Mononuclear cell (primary cell): ENCODE results near the gene PRKRIP1. TPM values are rescaled to one million over a fixed set of nuclear protein-coding genes. Genes with fewer than 3 reads are reported as not detected.
"Not testable (repeated sequence)": the region's sequence is repeated elsewhere in the genome, so short reads cannot be mapped to it uniquely, and the experiment has no call there.

Experiments
- H3K27me3 ChIP-seq: 2 replicates; pipeline ENCODE4 v1.6.0; 2011; ENCODE audit warnings: low read length, control low read depth; ENCODE audit not compliant: insufficient read depth
- H3K4me1 ChIP-seq: 2 replicates; pipeline ENCODE4 v1.5.1; 2011; ENCODE audit warnings: mild to moderate bottlenecking, low read length, control low read depth; ENCODE audit not compliant: insufficient read depth
- H3K4me3 ChIP-seq: 2 replicates; pipeline ENCODE4 v1.5.1; 2011; ENCODE audit warnings: mild to moderate bottlenecking, low read length, moderate library complexity
- H3K9me3 ChIP-seq: 2 replicates; pipeline ENCODE4 v1.5.1; 2011; ENCODE audit warnings: low read depth, mild to moderate bottlenecking, control low read depth, low read length
- total RNA-seq: library from RNA; depleted of rRNA; stranded (reverse); fragments of >200 nt; gene quantifications from one replicate; pipeline ENCODE4 v1.2.3, GENCODE V29; 2012

The PRKRIP1 gene
- 30.7 TPM for total RNA-seq

DNA sequence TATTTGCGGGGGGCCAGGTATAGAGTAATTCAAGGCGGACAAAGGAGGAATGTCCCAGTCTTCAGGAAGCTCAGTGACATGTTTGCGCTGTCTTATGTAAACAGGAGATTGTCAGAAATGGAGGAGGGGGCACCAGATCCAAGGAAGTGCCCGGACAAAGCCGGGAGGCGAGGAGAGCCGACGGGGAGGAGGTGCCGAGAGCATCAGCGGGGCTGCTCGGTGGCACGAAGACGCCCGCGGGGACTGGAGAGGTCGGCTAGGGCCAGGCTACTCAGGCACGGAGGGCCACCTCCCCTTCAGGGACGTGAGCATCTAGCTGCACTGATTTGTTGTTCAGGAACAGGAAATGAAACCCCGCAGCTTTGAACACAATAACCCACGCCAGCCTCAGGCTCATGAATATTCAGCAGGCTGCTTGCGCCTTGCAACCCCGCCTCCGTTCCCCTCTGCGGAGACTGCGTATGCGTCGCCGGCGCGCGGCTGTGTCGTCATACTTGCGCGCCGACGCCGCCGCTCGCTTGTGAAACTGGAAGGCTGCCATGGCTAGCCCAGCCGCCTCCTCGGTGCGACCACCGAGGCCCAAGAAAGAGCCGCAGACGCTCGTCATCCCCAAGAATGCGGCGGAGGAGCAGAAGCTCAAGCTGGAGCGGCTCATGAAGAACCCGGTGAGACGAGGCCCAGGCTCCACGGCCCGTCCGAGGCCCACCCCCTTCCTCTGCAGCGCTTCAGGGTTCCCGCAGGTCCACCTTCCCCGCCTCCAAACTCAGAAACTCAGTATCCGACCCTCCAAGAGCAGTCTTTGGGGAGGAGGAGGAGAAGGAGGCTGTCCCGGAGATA is at the start of gene PRKRIP1:
PRKRIP1 (plus strand) TSS at position 491 of the 837 bp plus-strand sequence; CDS start at position 540, 49 bp downstream.
- Histone ChIP-seq H3K9me3 (no peaks in the 10 kb centered on the region), H3K4me3 (peak within 1 kb of the TSS; percentile 93), H3K4me1 (peaks cover 22% of the 10 kb centered on the region), H3K27me3 (no peaks in the 10 kb centered on the region)

GRCh38 chr7:102346983-102347382 is 49.2 kb upstream of the PRKRIP1 start:
- not testable (repeated sequence) for H3K4me1 ChIP-seq, H3K9me3 ChIP-seq, H3K27me3 ChIP-seq, H3K4me3 ChIP-seq

DNA sequence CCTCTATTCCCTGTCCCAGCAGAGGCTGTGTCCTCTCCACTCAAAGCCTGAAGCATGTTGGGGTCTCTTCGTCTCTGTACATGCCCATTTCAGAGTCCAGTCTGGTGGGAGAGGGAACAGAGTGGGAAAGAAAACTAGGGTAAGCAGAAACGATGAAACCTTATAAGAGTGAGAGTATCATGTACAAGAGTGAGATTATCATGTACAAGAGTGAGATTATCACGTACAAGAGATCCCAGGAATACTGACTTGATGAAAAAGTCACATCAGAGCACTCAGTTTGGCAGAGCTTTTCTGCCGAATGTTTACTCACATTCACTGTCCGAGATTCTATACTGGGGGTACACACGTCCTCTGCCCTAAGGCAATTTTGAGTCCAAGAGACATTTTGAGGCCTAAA is 39.8 kb upstream of the PRKRIP1 start, which contains the start of gene SPDYE6:
SPDYE6 (minus strand) TSS at position 101 of the 400 bp plus-strand sequence. CDS start 421 bp downstream, outside the sequence.
- not testable (repeated sequence) for H3K27me3 ChIP-seq, H3K9me3 ChIP-seq, H3K4me1 ChIP-seq, H3K4me3 ChIP-seq

DNA sequence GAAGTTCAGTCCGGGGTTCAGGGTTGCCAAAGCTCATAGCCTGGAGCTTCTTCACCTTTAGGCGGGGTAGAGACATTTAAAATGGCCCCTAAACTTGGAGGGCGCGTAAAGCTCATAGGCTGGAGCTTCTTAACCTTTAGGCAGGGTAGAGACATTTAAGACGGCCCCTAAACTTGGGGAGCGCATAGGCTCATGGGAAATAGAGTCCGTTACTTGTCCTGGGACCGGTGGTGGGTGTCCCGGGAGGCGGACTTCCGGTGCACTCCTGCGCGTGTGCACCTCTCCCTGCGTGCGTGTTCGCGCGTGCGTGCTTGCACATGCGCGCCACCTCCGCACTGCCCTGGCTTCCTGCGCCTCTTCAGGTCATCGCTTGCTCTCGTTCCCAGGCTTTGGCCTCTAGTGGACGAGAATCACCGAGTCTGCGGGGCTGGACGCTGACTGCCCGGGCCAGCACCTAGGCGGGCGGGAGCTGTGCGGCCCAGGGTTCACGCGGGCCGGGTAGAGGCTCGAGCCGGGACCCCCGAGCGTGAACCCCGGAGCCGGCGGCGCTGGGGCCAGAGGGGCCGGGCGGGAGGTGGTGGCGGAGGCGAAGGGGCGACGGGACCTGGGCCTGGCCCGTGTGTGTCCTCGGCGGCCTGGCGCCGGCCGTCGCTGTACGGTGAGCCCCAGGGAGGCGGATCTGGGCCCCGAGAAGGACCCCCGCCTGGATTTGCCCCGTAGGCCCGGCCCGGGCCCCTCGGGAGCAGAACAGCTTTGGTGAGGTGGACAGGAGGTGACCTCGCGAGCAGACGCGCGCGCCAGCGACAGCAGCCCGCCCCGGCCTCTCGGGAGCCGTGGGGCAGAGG is 32.4 kb upstream of the PRKRIP1 start:
- not testable (repeated sequence) for H3K9me3 ChIP-seq, H3K27me3 ChIP-seq, H3K4me1 ChIP-seq
- H3K4me3 ChIP-seq = peak overlapping the region; percentile 58

GRCh38 chr7:102364394-102364886 is 31.7 kb upstream of the PRKRIP1 start:
- H3K4me3 ChIP-seq = peak overlapping the region; percentile 58
- not testable (repeated sequence) for H3K4me1 ChIP-seq, H3K9me3 ChIP-seq, H3K27me3 ChIP-seq

DNA sequence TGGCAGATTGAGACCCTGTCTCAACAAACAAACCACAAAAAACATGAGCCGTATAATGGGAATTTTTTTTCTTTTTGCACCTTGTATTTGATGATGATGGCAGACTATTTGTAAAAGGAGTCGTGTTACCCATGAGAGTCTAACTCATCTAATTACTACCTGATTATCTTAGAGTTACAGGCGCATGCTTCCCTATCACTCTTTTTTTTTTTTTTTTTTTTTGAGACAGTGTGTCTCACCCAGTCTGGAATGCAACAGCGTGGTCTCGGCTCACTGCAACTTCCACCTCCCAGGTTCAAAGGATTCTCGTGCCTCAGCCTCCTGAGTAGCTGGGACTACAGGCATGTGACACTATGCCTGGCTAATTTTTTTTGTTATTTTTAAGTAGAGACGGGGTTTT is 30.8 kb upstream of the PRKRIP1 start:
- not testable (repeated sequence) for H3K4me3 ChIP-seq, H3K27me3 ChIP-seq, H3K9me3 ChIP-seq, H3K4me1 ChIP-seq

- not testable (repeated sequence) for H3K27me3 ChIP-seq, H3K4me3 ChIP-seq, H3K9me3 ChIP-seq, H3K4me1 ChIP-seq
These were observed 26.1 kb upstream of the PRKRIP1 start for GRCh38 chr7:102370038-102370437.

DNA sequence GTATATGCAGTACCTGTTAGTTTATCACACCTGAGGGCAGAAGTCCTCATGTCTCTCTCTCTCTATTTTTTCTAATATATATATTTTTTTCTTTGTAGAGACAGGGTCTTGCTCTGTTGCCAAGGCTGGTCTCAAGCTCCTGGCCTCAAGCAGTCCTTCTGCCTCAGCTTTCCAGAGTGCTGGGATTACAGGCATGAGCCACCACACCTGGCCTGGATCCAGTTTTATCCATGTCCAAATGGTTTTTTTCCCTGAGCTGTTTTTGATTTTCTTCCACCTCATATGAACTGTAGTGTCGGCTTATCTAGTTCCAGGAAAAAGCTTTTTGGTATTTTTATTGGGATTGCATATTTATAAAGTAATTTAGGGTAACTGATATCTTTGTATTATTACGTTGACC is 23.4 kb upstream of the PRKRIP1 start:
- H3K27me3 ChIP-seq, H3K4me1 ChIP-seq, H3K9me3 ChIP-seq, H3K4me3 ChIP-seq: not testable (repeated sequence)

- no peaks in the 10 kb centered on the region for H3K4me1 ChIP-seq
- no peaks in the 10 kb centered on the region for H3K27me3 ChIP-seq
- no peak overlapping the region for H3K4me3 ChIP-seq
- H3K9me3 ChIP-seq = no peaks in the 10 kb centered on the region
These were observed 19.1 kb upstream of the PRKRIP1 start for GRCh38 chr7:102376964-102377466.

GRCh38 chr7:102380837-102381236 is 15.3 kb upstream of the PRKRIP1 start:
- H3K9me3 ChIP-seq, H3K4me1 ChIP-seq, H3K4me3 ChIP-seq, H3K27me3 ChIP-seq: not testable (repeated sequence)

DNA sequence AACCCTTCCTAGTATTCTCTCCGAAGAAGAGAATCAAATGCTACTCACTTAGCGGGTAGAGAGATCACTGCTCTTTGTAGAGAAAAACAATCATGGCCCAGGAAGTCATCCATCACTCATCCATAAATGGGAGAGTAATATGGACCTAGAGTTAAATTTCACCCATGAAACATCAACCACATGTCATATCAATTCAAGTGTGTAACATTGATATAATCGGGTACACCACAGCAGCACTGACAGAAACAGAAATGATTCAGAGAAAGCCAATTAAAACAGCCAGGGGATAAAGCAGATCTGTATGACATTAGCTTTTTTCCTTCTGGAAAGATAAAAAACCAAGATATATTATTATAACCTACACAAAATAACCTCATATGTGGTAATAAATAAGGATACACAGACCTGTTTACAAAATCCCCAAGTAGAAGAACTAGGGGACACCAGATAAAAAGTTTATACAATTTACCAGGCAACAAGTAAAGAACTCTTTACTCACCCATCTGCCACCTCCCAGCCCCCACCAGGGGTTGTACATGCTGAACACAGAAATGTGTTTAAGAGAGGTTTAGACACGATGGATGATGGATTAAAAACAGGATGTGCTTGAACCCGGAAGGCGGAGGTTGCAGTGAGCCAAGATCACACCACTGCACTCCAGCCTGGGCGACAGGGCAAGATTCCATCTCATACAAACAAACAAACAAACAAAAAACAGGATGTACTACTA is 14.3 kb upstream of the PRKRIP1 start:
- not testable (repeated sequence) for H3K4me1 ChIP-seq, H3K4me3 ChIP-seq, H3K9me3 ChIP-seq, H3K27me3 ChIP-seq

DNA sequence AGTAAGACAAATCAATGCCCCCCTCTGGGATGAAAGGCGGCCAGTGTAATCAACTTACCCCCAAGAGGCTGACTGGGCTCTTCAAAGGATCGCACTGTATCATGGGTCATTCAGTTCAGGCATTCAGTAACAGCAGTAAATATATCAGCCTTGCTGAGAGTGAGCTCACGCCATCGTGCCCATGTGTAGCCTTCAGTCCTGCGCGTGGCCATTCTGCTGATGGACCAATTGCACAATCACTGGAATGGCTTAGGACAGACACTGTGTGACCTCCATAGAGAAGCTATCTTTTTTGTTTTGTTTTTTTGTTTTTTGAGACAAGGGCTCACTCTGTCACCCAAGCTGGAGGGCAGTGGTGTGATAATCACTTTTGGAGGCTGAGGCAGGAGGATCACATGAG is 9.1 kb upstream of the PRKRIP1 start:
- Histone ChIP-seq H3K4me1 (no peaks in the 10 kb centered on the region), H3K4me3 (no peak overlapping the region), H3K27me3 (no peaks in the 10 kb centered on the region), H3K9me3 (no peaks in the 10 kb centered on the region)

DNA sequence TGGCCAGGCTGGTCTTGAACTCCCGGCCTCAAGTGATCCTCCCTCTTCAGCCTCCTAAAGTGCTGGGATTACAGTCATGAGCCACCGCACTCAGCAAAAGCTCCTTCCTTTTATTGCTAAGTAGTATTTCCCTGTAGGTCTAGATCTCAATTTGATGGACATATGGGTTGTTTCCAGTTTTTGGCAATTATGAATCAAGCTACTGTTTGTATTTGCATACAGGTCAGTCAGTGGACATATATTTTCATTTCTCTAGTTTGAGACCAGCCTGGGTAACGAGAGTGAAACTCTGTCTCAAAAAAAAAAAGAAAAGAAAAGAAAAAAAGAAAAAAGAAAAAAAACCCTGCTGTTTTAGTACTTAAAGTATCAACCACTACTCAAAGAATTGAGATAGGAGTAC is 6.4 kb upstream of the PRKRIP1 start:
- Histone ChIP-seq H3K4me1 (no peaks in the 10 kb centered on the region), H3K9me3 (no peaks in the 10 kb centered on the region), H3K27me3 (no peaks in the 10 kb centered on the region), H3K4me3 (no peak overlapping the region)

DNA sequence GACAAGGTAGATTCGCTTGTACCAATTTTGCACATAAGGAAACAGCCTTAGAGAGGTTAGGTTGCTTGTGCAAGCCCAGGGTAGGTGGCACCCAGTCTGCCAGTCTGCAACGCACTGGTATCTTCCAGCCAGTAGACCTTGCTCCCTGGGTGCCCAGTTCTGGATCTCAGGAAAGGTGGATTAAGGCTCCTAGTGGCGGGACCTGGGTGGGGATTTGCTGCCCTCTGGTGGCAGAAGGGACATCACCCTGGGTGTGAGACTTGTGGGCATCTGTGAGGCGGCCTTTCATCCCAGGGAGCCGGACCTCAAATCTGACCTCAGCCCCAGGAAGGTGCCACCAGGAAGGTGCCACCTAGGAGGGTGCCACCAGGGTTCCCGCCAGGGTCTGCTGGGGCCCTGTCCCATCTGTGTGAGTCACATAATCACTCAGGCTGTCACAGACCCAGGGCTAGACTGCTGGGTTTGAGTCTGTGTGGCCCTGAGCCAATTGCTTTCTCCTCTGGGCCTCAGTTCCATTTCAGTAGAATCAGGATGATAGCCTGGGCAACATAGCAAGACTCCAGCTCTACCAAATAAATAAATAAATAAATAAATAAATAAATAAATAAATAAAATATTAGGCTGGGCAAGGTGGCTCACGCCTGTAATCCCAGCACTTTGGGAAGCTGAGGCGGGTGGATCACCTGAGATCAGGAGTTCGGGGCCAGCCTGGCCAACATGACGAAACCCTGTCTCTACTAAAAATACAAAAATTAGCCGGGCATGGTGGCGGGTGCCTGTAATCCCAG is 5.3 kb upstream of the PRKRIP1 start:
- H3K4me1 ChIP-seq = peaks cover 10% of the 10 kb centered on the region
- H3K4me3 ChIP-seq = no peak overlapping the region
- H3K27me3 ChIP-seq = no peaks in the 10 kb centered on the region
- H3K9me3 ChIP-seq = no peaks in the 10 kb centered on the region
